Fibroblast of skin of left biceps (primary cell): Measurements from ENCODE around the gene UBA52.

Experiments used
- DNase-seq, 2 experiments: peaks; one replicate each; pipeline ENCODE4 v3.0.0-alpha.2; 2013; ENCODE audit warnings: low read depth in 2 of 2

UBA52 gene

DNA sequence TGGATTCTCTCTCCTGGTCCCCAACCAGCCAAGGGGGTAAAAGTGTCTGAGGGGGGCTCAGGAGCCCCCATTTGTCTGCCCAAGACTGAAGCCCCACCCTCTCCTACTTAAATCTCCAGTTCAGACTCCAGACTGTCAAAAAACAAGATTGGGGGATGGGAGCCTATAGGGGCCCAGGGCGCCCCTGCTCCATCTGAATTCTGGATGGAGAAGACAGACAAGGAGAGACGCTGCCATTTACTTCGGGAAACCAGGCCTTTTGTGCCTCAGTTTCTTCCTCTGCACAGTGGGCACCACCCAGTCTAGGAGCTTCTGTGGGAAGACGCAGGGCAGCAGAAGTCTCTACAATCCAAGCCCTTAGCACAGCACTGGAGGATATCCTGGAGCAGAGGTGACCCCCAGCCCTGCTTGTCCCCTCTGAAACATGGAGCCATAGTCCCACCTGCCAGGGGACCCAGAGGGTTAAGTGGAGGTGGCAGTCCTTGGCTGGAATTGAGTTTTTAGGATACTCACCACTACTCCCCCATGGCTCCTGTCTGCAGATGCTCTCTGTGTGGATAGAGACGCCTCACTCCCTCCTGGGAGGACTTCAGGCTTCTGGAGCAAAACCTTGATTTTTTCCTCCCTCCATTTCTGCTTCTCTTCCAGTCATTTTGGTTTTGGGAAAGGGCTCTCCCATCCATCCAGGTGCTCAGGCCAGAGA is 36.6 kb downstream of the UBA52 start:
- DNase-seq, result no peak

DNA sequence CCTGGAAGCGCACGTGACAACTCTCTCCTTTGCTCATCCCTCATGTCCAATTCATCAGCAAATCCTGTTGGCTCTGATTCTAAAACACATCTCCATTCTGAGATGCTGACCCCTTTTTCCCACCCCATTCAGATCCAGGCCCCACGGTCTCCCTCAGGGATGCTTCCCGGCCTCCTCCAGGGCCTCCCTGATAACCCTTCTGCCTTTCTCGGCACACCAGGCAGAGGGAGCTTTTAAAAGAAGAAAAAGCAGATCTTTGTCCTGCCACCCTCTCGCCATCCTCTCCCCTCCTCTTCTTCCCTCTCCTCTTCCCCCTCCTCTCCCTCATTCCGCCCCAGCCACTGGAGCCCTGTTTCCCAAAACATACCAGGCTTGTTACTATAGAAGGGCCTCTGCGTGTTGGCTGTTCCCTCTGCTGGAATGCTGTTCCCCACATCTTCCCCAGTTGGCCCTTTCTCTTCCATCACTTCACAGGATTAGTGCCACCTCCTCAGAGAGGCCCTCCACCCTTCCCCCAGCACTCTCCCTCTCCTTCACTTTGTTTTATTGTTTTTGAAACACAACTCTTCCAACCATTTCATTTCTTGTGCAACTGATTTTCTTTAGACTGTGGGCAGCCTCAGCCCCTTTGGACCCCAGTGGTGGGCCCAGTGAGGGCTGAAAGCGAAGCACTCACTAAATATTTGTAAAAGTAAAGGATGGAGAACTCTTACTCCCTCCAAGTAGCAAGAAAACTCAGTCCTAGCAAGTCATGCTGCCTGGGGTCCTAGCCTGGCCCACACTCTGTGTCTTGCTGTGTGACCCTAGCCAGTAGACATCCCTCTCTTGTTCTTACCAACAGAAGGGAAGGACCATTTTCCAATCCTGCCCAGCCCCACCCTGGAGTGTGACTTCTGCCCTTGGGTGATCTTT is 37.4 kb downstream of the UBA52 start:
- DNase-seq, result no peak

DNA sequence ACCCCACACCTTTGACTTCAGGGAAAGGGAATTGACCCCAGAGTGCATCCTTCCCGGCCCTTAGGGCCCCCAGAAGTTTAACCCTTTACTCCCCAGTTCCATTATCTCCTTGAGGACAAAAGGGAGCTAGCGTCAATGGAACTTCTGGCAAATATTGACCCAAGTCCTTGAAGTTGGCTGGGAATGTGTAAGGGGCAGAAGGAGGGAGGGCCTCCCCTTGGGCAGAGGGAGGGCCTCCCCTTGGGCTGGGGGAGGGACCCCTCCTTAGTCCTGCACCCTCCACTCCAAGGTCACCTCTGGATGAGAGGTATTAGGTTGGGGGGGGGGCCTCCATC is 38.0 kb downstream of the UBA52 start:
- no peak for DNase-seq

DNA sequence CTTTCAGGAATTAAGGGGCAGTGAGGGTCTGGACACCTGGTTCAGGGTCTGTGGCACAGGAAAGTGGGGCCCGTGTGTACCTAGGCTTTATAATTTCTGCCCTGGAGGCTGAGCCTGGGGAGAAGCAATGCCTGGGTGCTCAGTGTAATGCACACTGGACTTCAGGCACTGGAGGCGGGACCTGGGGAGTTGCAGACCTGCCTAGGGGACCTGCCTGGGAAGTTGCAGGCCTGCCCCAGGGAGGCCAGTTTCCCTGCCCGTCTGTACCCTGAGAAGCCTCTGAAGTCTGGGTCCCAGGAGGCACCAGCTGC is 38.5 kb downstream of the UBA52 start:
- DNase-seq, result no peak

DNA sequence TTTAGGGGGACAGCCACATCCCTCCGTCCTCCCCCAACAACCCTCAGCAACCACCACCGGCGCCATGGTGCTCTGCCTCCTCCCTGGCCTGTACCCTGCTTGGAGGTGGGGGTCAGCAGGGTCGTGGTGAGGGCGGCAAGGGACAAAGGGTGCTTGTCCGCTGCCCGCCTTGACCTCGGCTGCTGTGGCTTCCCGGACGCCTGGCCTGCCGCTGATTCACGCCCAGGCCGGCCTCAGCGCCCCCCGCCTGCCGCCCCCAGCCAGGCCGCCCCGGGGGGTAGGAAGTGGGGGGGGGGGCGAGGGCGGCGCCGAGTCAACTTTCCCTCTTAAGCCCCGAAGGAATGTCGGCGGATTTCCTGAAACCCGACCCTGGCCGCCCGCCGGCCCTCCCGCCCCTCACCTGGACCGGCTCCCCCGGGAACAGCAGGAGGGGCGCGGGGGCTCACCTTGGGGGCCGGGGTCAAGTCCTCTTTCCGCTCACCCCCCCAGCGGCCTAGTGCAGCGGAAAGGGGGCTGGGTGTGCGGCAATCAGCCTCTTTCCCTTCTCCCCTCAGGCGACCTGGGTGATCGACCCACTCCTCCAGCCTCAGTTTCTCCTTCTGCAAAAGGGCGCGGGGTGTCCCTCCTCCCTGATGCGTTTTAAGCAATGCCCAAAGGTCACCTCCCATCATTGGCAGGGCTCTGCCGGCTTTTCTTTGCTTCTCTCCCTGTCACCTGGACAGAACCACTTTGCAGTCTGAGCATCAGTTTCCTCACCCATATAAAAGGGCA is 39.1 kb downstream of the UBA52 start:
- DNase-seq, result no peak

DNA sequence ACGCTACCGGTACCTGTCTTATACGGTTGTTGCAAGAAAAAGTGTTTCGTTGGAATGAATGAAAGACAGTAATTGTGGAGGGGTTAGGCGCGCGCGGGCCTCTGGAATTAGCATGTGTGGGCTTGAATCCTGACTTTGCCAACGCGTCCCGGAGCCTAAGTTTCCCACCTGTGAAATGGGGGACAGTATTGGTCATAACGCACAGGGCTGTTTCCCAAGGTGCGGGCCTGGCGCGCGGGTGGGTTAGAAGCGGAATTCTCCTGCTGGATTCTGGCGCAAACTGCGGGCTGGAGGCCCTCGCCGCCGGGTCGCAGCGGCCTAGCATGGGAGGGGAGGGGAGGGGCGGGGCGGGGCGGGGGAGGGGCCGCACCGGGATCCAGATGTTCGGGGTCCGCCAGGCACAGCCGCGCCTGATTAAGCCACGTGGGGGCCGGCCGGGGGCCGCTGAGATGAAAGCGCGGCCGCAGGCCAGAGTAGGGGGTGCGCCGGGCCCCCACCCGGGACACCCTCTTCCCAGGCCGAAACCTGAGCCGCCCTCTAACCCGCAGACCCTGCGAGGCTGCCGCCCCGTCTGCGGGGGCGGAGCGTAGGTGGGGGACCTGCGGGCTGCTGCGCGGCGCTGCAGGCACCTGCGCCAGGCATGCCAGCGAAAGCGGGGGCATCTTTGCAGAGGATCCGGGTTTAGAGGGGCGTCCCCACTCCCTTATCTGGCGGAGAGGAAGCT is 39.8 kb downstream of the UBA52 start:
- DNase-seq, result no peak

DNA sequence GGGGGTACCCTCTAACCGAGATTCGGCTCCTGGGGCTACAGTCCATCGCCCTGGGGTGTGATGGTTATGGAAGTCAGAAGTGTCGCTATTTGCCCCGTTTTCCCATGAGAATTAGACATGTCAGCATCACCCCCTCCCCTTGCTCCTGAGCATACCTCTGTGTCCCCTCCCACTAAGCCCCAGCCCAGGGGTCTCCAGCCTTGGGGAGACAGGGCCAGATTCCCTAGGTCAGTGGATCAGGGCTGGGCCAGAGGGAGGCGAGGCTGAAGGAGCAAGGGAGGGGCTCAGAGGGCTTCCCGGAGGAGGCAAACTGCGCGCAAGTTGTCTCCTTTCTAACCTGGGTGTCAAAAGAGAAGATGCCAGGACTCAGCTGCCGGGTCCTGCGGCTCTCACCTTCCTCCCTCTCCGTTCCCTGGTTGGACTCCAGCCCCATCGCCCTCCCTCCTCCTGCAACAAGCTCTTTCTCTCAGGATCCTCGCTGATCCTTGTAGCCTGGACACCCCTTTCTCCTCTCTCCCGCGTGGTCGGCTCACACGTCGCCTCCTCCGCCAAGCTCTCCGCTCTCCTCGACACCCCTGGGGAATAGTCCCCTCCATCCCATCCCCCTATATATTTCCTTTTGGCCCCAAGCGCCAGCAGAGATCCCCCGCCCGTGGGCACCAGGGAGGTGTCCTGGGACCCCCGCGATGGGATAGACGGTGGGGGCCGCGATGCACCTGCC is 40.6 kb downstream of the UBA52 start:
- no peak for DNase-seq

DNA sequence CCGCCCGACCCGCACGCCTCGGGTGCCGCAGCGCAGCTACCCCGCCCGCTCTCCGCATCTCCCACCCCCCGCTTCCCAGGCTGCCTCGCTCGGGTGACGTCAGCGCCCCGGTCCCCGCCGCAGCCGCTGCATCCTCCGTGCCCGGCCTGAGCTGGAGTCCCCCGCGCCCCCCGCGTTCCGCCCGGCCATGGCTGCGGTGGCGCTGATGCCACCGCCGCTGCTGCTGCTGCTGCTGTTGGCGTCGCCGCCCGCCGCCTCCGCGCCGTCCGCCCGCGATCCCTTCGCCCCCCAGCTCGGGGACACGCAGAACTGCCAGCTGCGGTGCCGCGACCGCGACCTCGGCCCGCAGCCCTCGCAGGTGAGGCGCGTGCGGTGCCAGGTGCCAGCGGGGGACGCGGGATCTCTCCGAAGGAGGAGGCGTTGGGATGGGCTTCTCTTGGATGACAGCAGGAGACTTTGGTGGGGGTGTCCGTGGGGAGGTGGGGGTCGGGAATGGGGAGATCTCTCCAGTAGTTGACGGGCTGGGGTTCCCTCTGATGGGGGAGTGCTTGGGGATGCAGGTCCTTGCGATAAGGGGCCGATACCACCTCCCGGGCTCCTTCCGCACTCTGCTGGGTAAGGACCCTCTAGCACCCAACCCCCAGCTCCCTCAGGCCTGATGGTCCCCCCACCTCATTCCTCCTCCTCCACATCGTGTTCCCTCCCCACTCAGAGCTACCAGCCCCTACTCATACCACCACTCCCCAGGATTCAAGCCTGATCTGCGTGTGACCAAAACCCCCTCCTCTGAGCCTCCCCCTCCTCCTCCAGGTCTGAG is 41.3 kb downstream of the UBA52 start, which contains the start of gene TMEM59L:
TSS of gene TMEM59L (plus strand) at position 99 of the 817 bp plus-strand sequence. CDS start at position 188, 89 bp downstream.
- DNase-seq, result no peak

DNA sequence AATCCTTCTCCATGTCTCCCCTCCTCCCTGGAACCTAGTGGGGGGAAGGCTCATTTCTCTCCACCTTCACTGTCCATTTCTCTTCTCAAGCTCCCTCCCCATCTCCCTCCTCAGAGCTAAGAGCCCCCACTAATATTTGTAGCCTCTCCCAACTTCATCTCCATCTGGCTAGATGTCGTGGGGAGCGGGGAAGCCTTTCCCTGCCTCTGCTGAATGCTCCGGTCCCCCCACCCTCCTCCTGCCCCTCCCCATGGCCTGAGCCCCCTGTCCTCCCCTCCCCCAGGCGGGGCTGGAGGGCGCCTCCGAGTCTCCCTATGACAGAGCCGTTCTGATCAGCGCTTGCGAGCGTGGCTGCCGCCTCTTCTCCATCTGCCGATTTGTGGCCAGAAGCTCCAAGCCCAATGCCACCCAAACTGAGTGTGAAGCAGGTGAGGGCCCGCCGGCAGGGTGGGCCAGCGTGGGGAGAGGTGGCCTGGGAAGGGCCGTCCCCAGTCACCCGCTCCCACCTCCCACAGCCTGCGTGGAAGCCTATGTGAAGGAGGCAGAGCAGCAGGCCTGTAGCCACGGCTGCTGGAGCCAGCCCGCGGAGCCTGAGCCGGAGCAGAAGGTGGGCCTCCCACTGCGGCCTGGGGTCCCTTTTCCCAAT is 42.1 kb downstream of the UBA52 start:
- DNase-seq, result no peak

DNA sequence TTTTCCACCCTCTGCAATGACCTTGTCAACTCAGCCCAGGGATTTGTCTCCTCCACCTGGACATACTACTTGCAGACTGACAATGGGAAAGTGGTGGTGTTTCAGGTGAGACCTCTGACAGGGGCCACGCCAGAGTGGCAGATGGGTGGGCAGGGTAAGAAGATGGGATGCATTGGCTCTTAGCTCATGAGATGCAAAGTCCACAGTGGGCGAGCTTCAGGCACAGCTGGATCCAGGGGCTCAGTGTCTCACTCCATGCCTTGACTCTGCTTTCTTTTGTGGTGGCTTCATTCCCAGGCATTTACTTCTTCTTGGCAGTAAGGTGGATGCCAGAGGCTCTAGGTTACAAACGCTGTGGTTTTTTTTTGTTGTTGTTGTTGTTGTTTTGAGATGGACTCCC is 44.4 kb downstream of the UBA52 start:
- DNase-seq, result no peak

DNA sequence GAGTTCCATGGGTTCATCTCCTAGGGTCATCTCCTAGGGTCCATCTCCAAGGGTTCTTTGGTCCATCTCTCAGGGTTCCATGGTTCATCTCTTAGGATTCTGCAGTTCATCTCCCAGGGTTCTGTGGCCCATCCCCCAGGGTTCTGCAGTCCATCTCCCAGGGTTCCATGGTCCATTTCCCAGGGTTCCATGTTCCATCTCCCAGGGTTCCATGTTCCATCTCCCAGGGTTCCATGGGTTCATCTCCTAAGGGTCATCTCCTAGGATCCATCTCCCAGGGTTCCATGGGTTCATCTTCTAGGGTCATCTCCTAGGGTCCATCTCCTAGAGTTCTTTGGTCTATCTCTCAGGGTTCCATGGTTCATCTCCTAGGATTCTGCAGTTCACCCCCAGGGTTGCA is 45.9 kb downstream of the UBA52 start:
- DNase-seq, result no peak

DNA sequence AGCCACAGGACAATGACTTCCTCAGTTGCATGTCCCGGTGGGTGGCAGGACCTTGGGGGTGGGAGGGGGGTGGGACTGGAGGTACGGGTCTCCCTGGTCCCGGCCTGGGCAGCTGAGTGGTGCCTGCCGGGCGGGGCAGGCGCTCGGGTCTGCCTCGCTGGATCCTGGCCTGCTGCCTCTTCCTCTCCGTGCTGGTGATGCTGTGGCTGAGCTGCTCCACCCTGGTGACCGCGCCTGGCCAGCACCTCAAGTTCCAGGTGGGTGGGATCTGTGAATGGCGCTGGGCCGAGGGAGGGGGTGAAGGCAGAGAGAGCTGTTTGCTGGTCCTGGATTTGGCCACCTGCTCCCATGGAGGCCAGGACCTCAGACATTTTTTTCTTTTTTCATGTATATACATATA is 46.6 kb downstream of the UBA52 start:
- DNase-seq, result no peak

DNA sequence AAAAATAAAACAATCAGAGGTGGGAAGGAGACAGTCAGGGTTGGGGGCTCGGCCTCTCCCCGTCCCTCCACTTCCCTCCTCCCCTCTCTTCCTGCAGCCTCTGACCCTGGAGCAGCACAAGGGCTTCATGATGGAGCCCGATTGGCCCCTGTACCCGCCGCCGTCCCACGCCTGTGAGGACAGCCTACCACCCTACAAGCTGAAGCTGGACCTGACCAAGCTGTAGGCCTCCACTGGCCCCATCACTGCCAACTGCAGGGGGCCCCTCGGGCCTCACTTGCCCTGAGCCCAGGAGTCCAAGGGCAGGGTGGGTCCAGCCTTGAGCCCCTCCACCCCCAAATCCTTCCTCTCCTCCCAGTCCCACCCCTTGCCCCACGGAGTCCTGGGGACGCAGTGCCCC is 48.7 kb downstream of the UBA52 start:
- no peak for DNase-seq

DNA sequence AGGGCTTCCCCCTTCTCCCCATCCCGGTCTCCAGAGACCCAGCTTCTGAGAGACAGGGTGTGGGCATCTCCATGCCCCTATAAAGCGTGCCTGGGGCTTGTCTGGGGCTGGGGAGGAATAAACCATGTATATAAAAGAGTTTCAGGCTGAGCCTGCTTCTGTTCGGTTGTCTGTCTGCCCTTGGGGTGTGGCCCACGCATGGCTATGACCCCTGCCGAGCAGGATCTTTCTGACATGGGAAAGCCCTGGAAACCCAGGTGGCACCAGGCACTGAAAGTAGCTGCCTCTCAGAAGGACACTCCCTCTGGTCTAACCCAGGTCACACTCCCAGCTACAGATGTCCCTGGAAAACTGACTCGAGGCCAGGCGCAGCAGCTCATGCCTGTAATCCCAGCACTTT is 49.2 kb downstream of the UBA52 start:
- no peak for DNase-seq

DNA sequence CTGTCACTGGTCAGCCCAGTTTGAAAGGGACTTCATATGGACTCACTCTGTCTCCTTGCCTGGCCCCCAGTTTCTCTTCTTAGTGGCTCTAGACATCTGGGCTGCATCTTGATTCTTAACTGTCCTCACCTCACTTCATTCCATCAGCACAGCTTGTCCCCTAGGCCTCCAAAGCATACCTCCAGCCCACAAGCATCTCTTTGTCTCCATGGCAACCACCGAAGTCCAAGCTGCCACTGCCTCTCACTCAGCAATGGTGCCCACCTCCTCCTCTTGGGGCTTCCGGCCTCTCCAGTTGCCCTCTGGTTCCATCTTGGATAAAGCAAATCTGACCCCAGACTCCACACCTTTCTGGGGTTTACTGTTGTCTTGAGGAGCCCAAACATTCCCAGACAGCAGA is 55.2 kb downstream of the UBA52 start:
- no peak for DNase-seq
